ENCODE results near the gene TTC7B. TPM values are rescaled to one million over a fixed set of nuclear protein-coding genes. Genes with fewer than 3 reads are reported as not detected.

The TTC7B gene
- total RNA-seq, 1 donor from 2014 or later, result 83.1 TPM

DNA sequence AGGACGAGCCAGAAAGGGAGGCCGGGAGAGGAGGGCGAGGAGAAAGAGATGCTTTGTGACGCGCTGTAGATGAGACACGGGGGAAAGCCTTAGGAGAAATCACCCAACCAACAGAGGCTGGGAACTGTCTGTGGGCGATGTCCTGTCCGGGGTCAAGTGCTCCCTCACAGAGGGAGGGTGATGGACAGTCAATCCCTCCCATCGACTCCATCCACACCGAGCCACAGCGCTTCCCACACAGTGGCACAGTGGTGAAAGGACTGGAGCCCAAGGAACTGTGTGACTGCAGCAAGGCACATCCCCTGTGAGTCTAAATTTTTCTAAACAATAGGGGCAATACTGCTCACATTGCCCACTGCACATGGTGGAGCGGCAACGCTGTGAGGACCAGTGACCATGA is 89.1 kb downstream of the TTC7B start:
- no peaks in the 10 kb centered on the region for H3K36me3 Mint-ChIP-seq (ENCODE audit: unreplicated experiment)
- no peak for DNase-seq
- H3K4me3 Mint-ChIP-seq (ENCODE audit: unreplicated experiment), result peak overlapping the region; percentile 30
- H3K4me1 Mint-ChIP-seq (ENCODE audit: low read depth, unreplicated experiment), result no peaks in the 10 kb centered on the region
- H3K27me3 Mint-ChIP-seq (ENCODE audit: unreplicated experiment), result peaks cover 7% of the 10 kb centered on the region
- H3K27ac Mint-ChIP-seq (ENCODE audit: unreplicated experiment), result no peak overlapping the region
- TF ChIP-seq, protein P1, sequence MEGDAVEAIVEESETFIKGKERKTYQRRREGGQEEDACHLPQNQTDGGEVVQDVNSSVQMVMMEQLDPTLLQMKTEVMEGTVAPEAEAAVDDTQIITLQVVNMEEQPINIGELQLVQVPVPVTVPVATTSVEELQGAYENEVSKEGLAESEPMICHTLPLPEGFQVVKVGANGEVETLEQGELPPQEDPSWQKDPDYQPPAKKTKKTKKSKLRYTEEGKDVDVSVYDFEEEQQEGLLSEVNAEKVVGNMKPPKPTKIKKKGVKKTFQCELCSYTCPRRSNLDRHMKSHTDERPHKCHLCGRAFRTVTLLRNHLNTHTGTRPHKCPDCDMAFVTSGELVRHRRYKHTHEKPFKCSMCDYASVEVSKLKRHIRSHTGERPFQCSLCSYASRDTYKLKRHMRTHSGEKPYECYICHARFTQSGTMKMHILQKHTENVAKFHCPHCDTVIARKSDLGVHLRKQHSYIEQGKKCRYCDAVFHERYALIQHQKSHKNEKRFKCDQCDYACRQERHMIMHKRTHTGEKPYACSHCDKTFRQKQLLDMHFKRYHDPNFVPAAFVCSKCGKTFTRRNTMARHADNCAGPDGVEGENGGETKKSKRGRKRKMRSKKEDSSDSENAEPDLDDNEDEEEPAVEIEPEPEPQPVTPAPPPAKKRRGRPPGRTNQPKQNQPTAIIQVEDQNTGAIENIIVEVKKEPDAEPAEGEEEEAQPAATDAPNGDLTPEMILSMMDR (IDR thresholded peaks at IDR 0.05; ENCODE audit: partially characterized antibody, unreplicated experiment), result no peak
- H3K9me3 Mint-ChIP-seq (ENCODE audit: unreplicated experiment), result peaks cover 6% of the 10 kb centered on the region

DNA sequence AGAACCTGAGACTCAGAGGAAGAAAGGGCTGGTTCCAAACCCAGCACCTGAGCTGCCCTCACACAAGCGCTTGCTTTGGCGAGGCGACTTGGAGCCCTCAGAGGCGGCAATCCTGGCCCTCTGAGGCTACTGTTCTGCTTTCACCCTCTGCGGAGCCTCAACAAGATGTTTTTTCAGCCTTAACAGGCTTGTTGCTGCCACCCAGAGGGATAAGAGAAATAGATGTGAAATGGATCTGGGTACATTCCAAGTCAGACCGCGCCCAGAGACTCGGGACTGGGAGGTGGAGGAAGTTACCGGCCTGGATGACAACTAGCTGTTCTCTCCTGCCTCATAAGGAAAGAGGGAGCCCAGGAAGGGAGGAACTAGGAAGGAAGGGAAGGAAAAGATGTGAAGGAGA is 89.6 kb downstream of the TTC7B start:
- TF ChIP-seq, protein P1 (IDR thresholded peaks at IDR 0.05; ENCODE audit: partially characterized antibody, unreplicated experiment), result no peak
- H3K9me3 Mint-ChIP-seq (ENCODE audit: unreplicated experiment), result peaks cover 6% of the 10 kb centered on the region
- peak overlapping the region; percentile 30 for H3K4me3 Mint-ChIP-seq (ENCODE audit: unreplicated experiment)
- H3K36me3 Mint-ChIP-seq (ENCODE audit: unreplicated experiment), result no peaks in the 10 kb centered on the region
- DNase-seq, result no peak
- H3K4me1 Mint-ChIP-seq (ENCODE audit: low read depth, unreplicated experiment), result no peaks in the 10 kb centered on the region
- H3K27me3 Mint-ChIP-seq (ENCODE audit: unreplicated experiment), result peaks cover 7% of the 10 kb centered on the region
- no peak overlapping the region for H3K27ac Mint-ChIP-seq (ENCODE audit: unreplicated experiment)

DNA sequence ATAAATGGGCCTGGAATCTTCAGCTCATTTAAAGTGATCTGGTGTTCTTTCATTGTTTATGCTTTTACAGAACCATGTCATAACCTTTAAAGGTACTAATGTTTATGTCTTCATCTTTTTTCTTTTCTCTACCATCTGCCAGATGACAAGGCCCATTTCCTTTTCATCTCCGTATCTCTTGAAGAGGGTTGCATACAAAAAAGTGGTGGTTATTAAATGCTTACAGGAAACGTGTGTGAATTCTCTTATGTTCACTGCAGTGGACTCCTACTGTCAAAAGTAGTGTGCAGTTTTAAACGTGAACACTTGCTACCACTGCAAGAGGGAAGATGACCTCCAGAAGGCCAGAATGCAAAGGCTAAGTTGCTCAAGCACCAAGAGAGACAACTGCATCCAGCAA is 91.4 kb downstream of the TTC7B start:
- peaks cover 10% of the 10 kb centered on the region for H3K4me1 Mint-ChIP-seq (ENCODE audit: low read depth, unreplicated experiment)
- peaks cover 3% of the 10 kb centered on the region for H3K9me3 Mint-ChIP-seq (ENCODE audit: unreplicated experiment)
- H3K36me3 Mint-ChIP-seq (ENCODE audit: unreplicated experiment), result no peaks in the 10 kb centered on the region
- H3K27me3 Mint-ChIP-seq (ENCODE audit: unreplicated experiment), result peaks cover 7% of the 10 kb centered on the region
- DNase-seq, result no peak
- TF ChIP-seq, protein P1 (IDR thresholded peaks at IDR 0.05; ENCODE audit: partially characterized antibody, unreplicated experiment), result no peak
- no peak overlapping the region for H3K4me3 Mint-ChIP-seq (ENCODE audit: unreplicated experiment)
- H3K27ac Mint-ChIP-seq (ENCODE audit: unreplicated experiment), result no peak overlapping the region

DNA sequence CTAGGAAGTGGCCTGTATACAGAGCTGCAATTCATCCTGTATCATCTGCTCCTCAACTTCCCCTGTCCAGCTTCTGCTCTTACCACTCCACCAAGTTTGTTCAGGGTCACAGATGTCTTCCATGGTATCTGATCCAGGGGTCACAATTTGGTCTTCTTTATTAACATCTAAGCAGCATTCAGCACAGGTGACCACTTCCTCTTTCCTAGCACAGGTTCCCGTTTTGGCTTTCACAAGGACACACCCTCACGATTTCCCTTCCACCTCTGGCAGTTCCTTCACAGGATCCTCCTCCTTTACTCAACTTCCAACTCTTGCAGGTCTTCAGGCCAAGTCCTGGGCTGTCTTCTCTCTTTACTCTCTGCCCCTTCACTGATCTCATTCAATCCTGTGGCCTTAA is 93.6 kb downstream of the TTC7B start:
- TF ChIP-seq, protein P1 (IDR thresholded peaks at IDR 0.05; ENCODE audit: partially characterized antibody, unreplicated experiment), result no peak
- H3K27ac Mint-ChIP-seq (ENCODE audit: unreplicated experiment), result no peak overlapping the region
- peaks cover 7% of the 10 kb centered on the region for H3K27me3 Mint-ChIP-seq (ENCODE audit: unreplicated experiment)
- no peak overlapping the region for H3K4me3 Mint-ChIP-seq (ENCODE audit: unreplicated experiment)
- peaks cover 3% of the 10 kb centered on the region for H3K9me3 Mint-ChIP-seq (ENCODE audit: unreplicated experiment)
- peaks cover 4% of the 10 kb centered on the region for H3K36me3 Mint-ChIP-seq (ENCODE audit: unreplicated experiment)
- no peak for DNase-seq
- H3K4me1 Mint-ChIP-seq (ENCODE audit: low read depth, unreplicated experiment), result peaks cover 10% of the 10 kb centered on the region

DNA sequence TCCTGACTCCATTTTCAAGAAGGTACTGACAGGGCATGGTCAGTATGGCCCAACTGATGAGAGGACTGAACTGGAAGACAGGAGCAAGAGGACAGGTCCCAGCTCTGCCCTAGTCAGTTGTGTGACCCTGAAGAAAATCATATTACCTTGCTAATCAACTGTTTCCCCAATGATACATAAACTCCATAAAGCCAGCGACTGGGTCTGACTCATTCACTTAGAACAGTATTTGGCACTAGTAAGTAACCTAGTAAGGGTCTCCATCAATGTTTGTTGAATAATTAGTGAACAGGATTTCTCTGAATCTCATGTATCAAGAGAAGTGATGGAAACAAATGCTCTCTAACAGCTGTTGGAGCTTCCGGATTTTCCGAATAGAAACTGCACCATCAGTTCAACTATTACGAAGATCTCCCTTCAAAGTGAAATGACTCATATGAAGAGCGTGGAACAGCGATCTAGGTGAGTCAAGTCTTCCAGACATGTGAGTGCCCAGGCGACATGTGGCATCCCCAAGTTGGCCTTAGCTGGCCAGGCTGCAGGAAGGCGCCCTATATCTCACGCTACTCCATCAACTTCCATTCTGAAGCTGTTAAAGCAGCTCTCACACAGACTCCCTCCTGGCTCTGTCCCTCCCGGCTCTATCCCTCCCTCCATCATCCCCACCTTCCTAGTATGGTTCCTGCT is 94.5 kb downstream of the TTC7B start:
- Mint-ChIP-seq H3K4me3 (ENCODE audit: unreplicated experiment) (no peak overlapping the region), H3K4me1 (ENCODE audit: low read depth, unreplicated experiment) (peaks cover 10% of the 10 kb centered on the region), H3K9me3 (ENCODE audit: unreplicated experiment) (peaks cover 3% of the 10 kb centered on the region), H3K36me3 (ENCODE audit: unreplicated experiment) (peaks cover 4% of the 10 kb centered on the region), H3K27ac (ENCODE audit: unreplicated experiment) (no peak overlapping the region), H3K27me3 (ENCODE audit: unreplicated experiment) (peaks cover 5% of the 10 kb centered on the region)
- TF ChIP-seq, protein P1 (IDR thresholded peaks at IDR 0.05; ENCODE audit: partially characterized antibody, unreplicated experiment), result no peak
- DNase-seq, result no peak
